Esophagus muscularis mucosa (tissue), 4 donors: ENCODE data around the gene PLEKHM3. TPM values are rescaled to one million over a fixed set of nuclear protein-coding genes. Genes with fewer than 3 reads are reported as not detected.
A peak's percentile ranks its signal among the peaks of the same experiment; 100 is the strongest.

ENCODE experiments used
- DNase-seq: peaks from one replicate; pipeline ENCODE4 v3.0.0-alpha.2; 2017; ENCODE audit errors: extremely low spot score
- H3K27ac ChIP-seq, 4 donors: fragments of 200-600 bp; sonication (generic); replicated peaks in 1 of 4; 1 replicate in 3 of 4; 2 replicates in 1 of 4; pipeline ENCODE4 v1.5.1; 2016 to 2019; ENCODE audit warnings: mild to moderate bottlenecking in 1 of 4
- H3K27me3 ChIP-seq, 4 donors: fragments of 200-600 bp; sonication (generic); one replicate each; pipeline versions ENCODE4 v1.5.1 to v1.6.0; 2016 to 2019
- H3K36me3 ChIP-seq, 4 donors: fragments of 200-600 bp; sonication (generic); one replicate each; pipeline ENCODE4 v1.5.1; 2016 to 2019
- H3K4me1 ChIP-seq, 4 donors: fragments of 200-600 bp; sonication (generic); one replicate each; pipeline ENCODE4 v1.5.1; 2016 to 2019
- H3K4me3 ChIP-seq, 4 donors: fragments of 200-600 bp; sonication (generic); 1 replicate in 2 of 4; 2 replicates in 2 of 4; pipeline ENCODE4 v1.5.1; 2016 to 2019; ENCODE audit warnings: mild to moderate bottlenecking in 4 of 4, moderate library complexity in 1 of 4
- H3K9me3 ChIP-seq, 4 donors: fragments of 200-600 bp; sonication (generic); 1 replicate in 3 of 4; 2 replicates in 1 of 4; pipeline ENCODE4 v1.5.1; 2016 to 2019
- CTCF ChIP-seq, 3 experiments: fragments of 200-600 bp in 2 of 3; fragments of 450-650 bp in 1 of 3; sonication (generic) in 2 of 3; IDR thresholded peaks; one replicate each; pipeline ENCODE4 v1.5.1; 2017 to 2019; ENCODE audit warnings: antibody characterized with exemption in 3 of 3, mild to moderate bottlenecking in 2 of 3, moderate library complexity in 1 of 3
- EP300 ChIP-seq: sonication (generic); formaldehyde crosslinking; IDR thresholded peaks from one replicate; pipeline ENCODE4 v1.6.1; 2017; ENCODE audit warnings: antibody characterized with exemption
- POLR2A ChIP-seq: fragments of 450-650 bp; IDR thresholded peaks from one replicate; pipeline ENCODE4 v1.6.1; 2017; ENCODE audit warnings: antibody characterized with exemption, moderate library complexity, mild to moderate bottlenecking, low read depth
- POLR2AphosphoS5 ChIP-seq, 2 donors: sonication (generic); formaldehyde crosslinking; IDR thresholded peaks; one replicate each; pipeline ENCODE4 v1.6.1; 2017; ENCODE audit warnings: antibody characterized with exemption in 2 of 2
- whole genome bisulfite sequencing: methylation state at CpG from one replicate; pipeline ENCODE4 v1.1.5; 2018; 5-methylcytosine and 5-hydroxymethylcytosine counted together
- intact Hi-C: fragments of 100-400 bp; cut with DNase I; formaldehyde crosslinking; loops from one replicate; pipeline ENCODE4 v1.15.1; 2023
- total RNA-seq, 4 donors: library from RNA; depleted of rRNA; stranded (reverse); fragments of >200 nt; gene quantifications; one replicate each; pipeline versions ENCODE4 v1.1.0 to v1.2.1, GENCODE V29; 2016

The PLEKHM3 gene
- total RNA-seq, 4 donors from 2014 or later: 24.8 to 34.5 (median 31.1) TPM

- TF ChIP-seq CTCF (IDR thresholded peaks at IDR 0.05): no peak
- TF ChIP-seq POLR2AphosphoS5 (IDR thresholded peaks at IDR 0.05): peak in 1 of 2 donors; percentile 32
- TF ChIP-seq POLR2A: no peak
- TF ChIP-seq EP300: no peak
- no peaks in the 10 kb centered on the region for H3K27me3 ChIP-seq
- WGBS: 32% methylated on average over 17 of the region's 17 CpGs
- peaks cover 27 to 49% (median 42%) of the 10 kb centered on the region in 4 donors for H3K4me1 ChIP-seq
- intact Hi-C loops: no loop called here
- peak overlapping the region in 2 of 4 donors; percentile 2 to 12 for H3K4me3 ChIP-seq
- H3K27ac ChIP-seq: peak overlapping the region; percentile 71 to 80 (median 73)
- H3K36me3 ChIP-seq: peaks cover 0 to 11% (median 8%) of the 10 kb centered on the region in 4 donors
- DNase-seq: no peak
- no peaks in the 10 kb centered on the region for H3K9me3 ChIP-seq
Observed at GRCh38 chr2:207825045-207825954, 200.0 kb downstream of the PLEKHM3 start.

DNA sequence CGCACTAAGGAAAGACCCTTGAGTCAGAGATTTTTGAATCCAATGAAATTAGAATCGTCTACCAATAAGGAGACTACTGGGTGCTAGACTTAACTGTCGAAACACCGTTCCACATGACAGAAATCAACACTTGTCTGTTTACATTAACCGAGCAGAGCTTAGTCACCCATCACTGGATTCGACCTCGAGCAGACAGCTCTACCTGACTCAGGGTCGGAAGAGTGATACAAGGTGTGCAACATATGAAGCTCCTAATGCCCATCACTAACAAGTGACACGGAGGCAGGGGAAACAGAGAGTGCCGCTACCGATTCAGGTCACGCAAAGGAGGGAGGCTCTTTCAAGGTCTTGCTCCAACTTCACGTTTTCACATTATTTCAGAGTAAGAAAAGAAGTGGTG is 201.5 kb downstream of the PLEKHM3 start:
- WGBS: 90% methylated on average over 13 of the region's 13 CpGs
- Histone ChIP-seq H3K9me3 (no peaks in the 10 kb centered on the region), H3K36me3 (peaks cover 0 to 11% (median 8%) of the 10 kb centered on the region in 4 donors), H3K27me3 (no peaks in the 10 kb centered on the region), H3K4me1 (peaks cover 28 to 50% (median 42%) of the 10 kb centered on the region in 4 donors), H3K4me3 (no peak overlapping the region), H3K27ac (peak overlapping the region in 2 of 4 donors; percentile 73 to 80)
- intact Hi-C loops: no loop called here
- no peak for DNase-seq
- TF ChIP-seq POLR2AphosphoS5 (IDR thresholded peaks at IDR 0.05) (no peak), CTCF (IDR thresholded peaks at IDR 0.05) (no peak), EP300 (no peak), POLR2A (no peak)

DNA sequence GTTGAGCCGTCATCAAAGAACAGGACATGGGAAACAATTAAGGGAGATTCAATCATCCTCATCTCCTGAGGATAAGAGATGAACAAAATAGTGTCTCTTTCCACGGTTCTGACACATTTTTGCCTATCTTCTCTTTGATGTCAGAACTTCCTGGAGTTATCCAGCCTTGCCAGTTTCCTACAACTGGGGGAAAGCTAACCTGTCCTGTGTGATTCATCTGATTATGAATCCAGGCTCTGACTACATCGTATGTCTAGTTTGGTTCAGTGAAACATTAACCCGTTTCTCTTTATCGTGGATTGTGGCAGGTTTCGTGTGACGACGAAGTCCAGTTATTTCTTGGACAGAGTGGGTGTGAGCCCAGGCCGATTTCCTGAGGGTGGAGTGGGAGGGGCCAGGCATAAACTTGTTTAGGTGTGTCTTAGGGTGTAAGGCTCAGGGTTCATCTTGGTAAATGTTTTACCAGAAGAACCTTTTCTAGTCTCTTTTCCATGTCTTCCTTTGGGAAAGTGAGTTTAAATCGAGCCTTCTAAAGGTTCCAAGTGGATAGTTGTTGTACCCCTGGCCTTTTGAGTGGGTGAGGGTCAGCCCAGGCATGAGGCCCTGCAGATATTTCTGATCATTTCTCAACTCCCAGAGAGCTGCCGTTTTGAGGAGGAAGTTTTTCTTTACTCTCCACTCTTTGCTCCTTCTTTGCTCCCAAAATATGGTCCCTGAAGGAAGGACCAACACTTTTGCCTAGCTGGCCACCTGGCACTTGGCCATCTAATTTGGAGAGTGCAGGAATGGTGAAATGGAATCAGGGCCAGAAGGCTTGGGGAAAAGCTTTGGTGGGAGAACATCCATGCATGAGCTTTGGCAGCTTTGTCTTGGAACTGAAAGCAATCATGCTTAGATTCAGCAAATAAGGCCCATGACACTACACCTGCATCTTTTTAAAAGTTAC is 205.2 kb downstream of the PLEKHM3 start:
- Histone ChIP-seq H3K36me3 (no peaks in the 10 kb centered on the region), H3K4me1 (peaks cover 13 to 25% (median 19%) of the 10 kb centered on the region in 4 donors), H3K27ac (no peak overlapping the region), H3K9me3 (no peaks in the 10 kb centered on the region), H3K4me3 (no peak overlapping the region), H3K27me3 (no peaks in the 10 kb centered on the region)
- intact Hi-C loops: no loop called here
- 79% methylated on average over 11 of the region's 11 CpGs for WGBS
- TF ChIP-seq POLR2AphosphoS5 (IDR thresholded peaks at IDR 0.05) (no peak), EP300 (no peak), POLR2A (no peak), CTCF (IDR thresholded peaks at IDR 0.05) (no peak)
- DNase-seq: no peak

GRCh38 chr2:207819021-207819797 is 206.1 kb downstream of the PLEKHM3 start:
- no peak for DNase-seq
- TF ChIP-seq CTCF (IDR thresholded peaks at IDR 0.05) (no peak), EP300 (no peak), POLR2A (no peak), POLR2AphosphoS5 (IDR thresholded peaks at IDR 0.05) (no peak)
- Histone ChIP-seq H3K4me3 (no peak overlapping the region), H3K27ac (no peak overlapping the region), H3K4me1 (peaks cover 4 to 16% (median 10%) of the 10 kb centered on the region in 4 donors), H3K9me3 (no peaks in the 10 kb centered on the region), H3K36me3 (no peaks in the 10 kb centered on the region), H3K27me3 (no peaks in the 10 kb centered on the region)
- intact Hi-C loops: no loop called here
- WGBS: 78% methylated on average over 10 of the region's 10 CpGs
